GM12801 (cell line): ENCODE data around the gene CDON.

Experiments
- TF ChIP-seq, protein P1 (sequence below): IDR thresholded peaks from one replicate; pipeline ENCODE4 v1.5.1; 2011; ENCODE audit warnings: control low read depth; ENCODE audit not compliant: insufficient read length; ENCODE audit errors: extremely low read depth

The CDON gene

DNA sequence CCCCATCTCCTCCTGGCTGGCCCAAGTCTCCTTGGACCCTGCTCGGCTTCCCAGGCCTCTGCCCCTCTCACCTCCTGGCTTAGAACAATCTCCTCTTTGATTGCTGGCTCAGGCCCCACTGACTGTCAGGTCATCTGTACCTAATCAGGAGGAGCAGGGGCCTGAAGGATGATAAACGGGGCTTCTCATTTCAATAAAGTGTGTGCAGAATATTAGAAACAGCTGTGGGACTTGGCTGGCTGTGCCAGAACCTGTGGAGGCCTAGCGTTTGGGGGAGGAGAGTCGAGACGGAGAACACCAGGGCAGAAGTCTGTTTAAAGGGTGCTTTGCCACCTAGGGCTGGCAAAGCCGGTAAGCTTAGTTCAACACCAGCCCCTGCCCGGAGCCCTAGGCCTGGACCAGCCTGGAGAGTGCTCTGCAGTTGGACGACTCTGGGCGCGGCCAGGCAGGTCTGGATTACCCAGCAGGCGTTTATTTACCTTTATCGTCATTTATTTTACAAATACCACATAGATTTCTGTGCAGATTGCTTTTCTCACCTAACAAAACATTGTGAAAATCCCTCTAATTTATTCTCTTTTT lies 127.0 kb downstream of the CDON start:
- TF ChIP-seq, protein P1, sequence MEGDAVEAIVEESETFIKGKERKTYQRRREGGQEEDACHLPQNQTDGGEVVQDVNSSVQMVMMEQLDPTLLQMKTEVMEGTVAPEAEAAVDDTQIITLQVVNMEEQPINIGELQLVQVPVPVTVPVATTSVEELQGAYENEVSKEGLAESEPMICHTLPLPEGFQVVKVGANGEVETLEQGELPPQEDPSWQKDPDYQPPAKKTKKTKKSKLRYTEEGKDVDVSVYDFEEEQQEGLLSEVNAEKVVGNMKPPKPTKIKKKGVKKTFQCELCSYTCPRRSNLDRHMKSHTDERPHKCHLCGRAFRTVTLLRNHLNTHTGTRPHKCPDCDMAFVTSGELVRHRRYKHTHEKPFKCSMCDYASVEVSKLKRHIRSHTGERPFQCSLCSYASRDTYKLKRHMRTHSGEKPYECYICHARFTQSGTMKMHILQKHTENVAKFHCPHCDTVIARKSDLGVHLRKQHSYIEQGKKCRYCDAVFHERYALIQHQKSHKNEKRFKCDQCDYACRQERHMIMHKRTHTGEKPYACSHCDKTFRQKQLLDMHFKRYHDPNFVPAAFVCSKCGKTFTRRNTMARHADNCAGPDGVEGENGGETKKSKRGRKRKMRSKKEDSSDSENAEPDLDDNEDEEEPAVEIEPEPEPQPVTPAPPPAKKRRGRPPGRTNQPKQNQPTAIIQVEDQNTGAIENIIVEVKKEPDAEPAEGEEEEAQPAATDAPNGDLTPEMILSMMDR: no peak

- TF ChIP-seq, protein P1: no peak
These were observed 127.6 kb downstream of the CDON start for GRCh38 chr11:125935056-125935455.

GRCh38 chr11:125934473-125934872 lies 128.2 kb downstream of the CDON start:
- TF ChIP-seq, protein P1: no peak

DNA sequence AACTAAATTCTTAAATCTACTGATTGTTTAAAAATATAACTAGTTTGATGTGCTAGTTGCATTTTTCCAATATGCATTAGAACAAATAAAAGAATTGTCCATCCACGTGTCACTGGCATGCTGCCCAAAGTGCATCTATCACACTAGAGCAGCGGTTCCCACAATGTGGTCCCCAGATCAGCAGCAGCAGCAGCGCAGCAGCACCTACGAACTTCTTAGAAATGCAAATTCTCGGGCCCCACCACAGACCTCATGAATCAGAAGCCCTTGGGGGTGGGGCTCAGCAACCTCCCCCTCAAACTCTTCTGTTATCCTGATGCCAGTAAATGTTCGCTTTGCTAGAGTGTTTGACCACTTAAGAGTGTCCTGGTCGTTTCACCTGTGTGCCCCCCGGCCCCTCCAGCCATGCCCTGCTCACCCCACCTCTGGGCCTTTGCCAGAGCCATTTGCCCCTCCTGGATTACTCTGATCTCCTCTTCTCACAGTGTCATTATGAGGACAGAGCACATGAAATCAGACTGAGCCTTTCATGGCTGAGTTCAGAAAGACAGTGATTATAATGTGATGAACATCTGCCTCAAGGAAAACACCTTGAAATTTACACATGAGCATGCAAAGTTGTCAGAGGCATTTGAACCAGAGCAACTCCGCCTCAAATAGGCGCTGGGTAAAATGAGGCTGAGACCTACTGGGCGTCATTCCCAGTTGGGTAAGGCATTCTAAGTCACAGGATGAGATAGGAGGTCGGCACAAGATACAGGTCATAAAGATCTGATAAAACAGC lies 129.4 kb downstream of the CDON start:
- TF ChIP-seq, protein P1: no peak

- TF ChIP-seq, protein P1: no peak
These were observed 130.4 kb downstream of the CDON start for GRCh38 chr11:125932301-125932700.

GRCh38 chr11:125931668-125932067 lies 131.0 kb downstream of the CDON start:
- TF ChIP-seq, protein P1: no peak

DNA sequence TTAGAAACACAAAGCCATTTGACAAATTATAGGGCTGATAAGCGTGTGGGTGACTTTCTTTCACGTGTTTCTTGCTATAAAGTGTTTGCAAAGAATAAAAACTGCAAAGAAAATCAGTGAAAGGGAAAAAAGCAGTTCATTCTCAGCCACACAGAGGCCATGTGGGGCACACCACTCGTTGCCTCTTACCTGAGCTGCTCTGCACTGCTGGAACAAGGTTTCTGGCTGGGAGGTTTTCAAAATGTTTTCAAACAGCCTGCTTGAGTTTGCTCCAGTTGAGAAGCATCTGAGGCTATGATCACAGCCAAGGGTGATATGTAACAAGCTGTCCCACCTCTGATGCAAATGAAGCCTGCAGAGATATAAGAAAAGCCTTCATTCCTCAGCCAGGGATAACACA lies 131.6 kb downstream of the CDON start:
- TF ChIP-seq, protein P1: no peak
